HepG2 (cell line): ENCODE measurements around the gene BICRA. TPM values are rescaled to one million over a fixed set of nuclear protein-coding genes. Genes with fewer than 3 reads are reported as not detected.
A peak's percentile ranks its signal among the peaks of the same experiment; 100 is the strongest.

Experiments
- AGO2 ChIP-seq: fragments of 200-400 bp; formaldehyde crosslinking; optimal IDR thresholded peaks from 2 replicates; pipeline ENCODE3; 2017; ENCODE audit warnings: mild to moderate bottlenecking, low read depth, low read length, moderate library complexity
- EHMT2 ChIP-seq: fragments of 200-600 bp; sonication (generic); IDR thresholded peaks from 2 replicates; pipeline ENCODE4 v1.7.0; 2017; ENCODE audit warnings: antibody characterized with exemption, low read depth, low read length, borderline replicate concordance
- FOXK1 ChIP-seq: sonication (generic); formaldehyde crosslinking; IDR thresholded peaks from 2 replicates; pipeline ENCODE4 v1.4.0; 2020; ENCODE audit warnings: low read depth, missing genetic modification reagents, borderline replicate concordance
- GABPB1 ChIP-seq: IDR thresholded peaks from 2 replicates; pipeline ENCODE4 v1.6.1; 2016; ENCODE audit warnings: mild to moderate bottlenecking, missing genetic modification reagents, moderate library complexity, missing compliant biosample characterization
- GZF1 ChIP-seq: sonication (generic); formaldehyde crosslinking; IDR thresholded peaks from 2 replicates; pipeline ENCODE4 v1.5.1; 2020; ENCODE audit warnings: mild to moderate bottlenecking, missing genetic modification reagents
- KDM5B ChIP-seq: sonication (generic); formaldehyde crosslinking; IDR thresholded peaks from 2 replicates; pipeline ENCODE4 v1.4.0; 2020; ENCODE audit warnings: missing genetic modification reagents, mild to moderate bottlenecking, borderline replicate concordance
- MED13 ChIP-seq: sonication (generic); formaldehyde crosslinking; IDR thresholded peaks from 2 replicates; pipeline ENCODE4 v1.5.0; 2020; ENCODE audit warnings: missing genetic modification reagents
- MIER2 ChIP-seq: IDR thresholded peaks from 2 replicates; pipeline ENCODE4 v1.6.1; 2016; ENCODE audit warnings: missing biosample characterization, missing genetic modification reagents
- MZF1 ChIP-seq: sonication (generic); formaldehyde crosslinking; IDR thresholded peaks from 2 replicates; pipeline ENCODE4 v1.8.1; 2023; ENCODE audit warnings: mild to moderate bottlenecking, missing genetic modification reagents, borderline replicate concordance
- PHF8 ChIP-seq: sonication (generic); formaldehyde crosslinking; IDR thresholded peaks from 2 replicates; pipeline ENCODE4 v1.5.0; 2020; ENCODE audit warnings: missing genetic modification reagents
- SOX6 ChIP-seq, 2 experiments: fragments of 450-650 bp in 1 of 2; sonication (generic) in 1 of 2; formaldehyde crosslinking in 1 of 2; IDR thresholded peaks; 2 replicates each; pipeline versions ENCODE4 v1.4.0 to v1.6.1; 2017 to 2020; ENCODE audit warnings: antibody characterized with exemption in 1 of 2, mild to moderate bottlenecking in 1 of 2, missing genetic modification reagents in 1 of 2
- TRIM24 ChIP-seq: sonication (generic); formaldehyde crosslinking; IDR thresholded peaks from 2 replicates; pipeline ENCODE4 v1.8.0; 2022; ENCODE audit warnings: mild to moderate bottlenecking, missing genetic modification reagents
- WIZ ChIP-seq: sonication (generic); formaldehyde crosslinking; IDR thresholded peaks from 2 replicates; pipeline ENCODE4 v1.5.1; 2020; ENCODE audit warnings: mild to moderate bottlenecking, missing genetic modification reagents
- ZBTB4 ChIP-seq: sonication (generic); formaldehyde crosslinking; IDR thresholded peaks from 2 replicates; pipeline ENCODE4 v1.4.0; 2020; ENCODE audit warnings: missing genetic modification reagents, mild to moderate bottlenecking, borderline replicate concordance
- ZMYM2 ChIP-seq: sonication (generic); formaldehyde crosslinking; IDR thresholded peaks from 2 replicates; pipeline ENCODE4 v1.8.0; 2022; ENCODE audit warnings: mild to moderate bottlenecking, missing genetic modification reagents
- ZNF660 ChIP-seq: sonication (generic); formaldehyde crosslinking; IDR thresholded peaks from 2 replicates; pipeline ENCODE4 v1.5.1; 2020; ENCODE audit warnings: mild to moderate bottlenecking, low read depth, missing genetic modification reagents, borderline replicate concordance
- ZNF713 ChIP-seq: sonication (generic); formaldehyde crosslinking; IDR thresholded peaks from 2 replicates; pipeline ENCODE4 v1.4.0; 2020; ENCODE audit warnings: mild to moderate bottlenecking, missing genetic modification reagents
- polyA plus RNA-seq, 8 experiments: library from polyadenylated mRNA; depleted of rRNA in 3 of 8; stranded (reverse) in 7 of 8; unstranded in 1 of 8; fragments of >200 nt; fragmentation: Illumina TruSeq in 4 of 8; extraction: Trizol in 4 of 8; gene quantifications; 2 replicates each; pipeline versions ENCODE4 v1.2.1 to v1.2.3, GENCODE V29; 2011 to 2016; ENCODE audit warnings: low read depth in 4 of 8, missing spikeins in 1 of 8, mixed read lengths in 1 of 8; ENCODE audit not compliant: insufficient read depth in 1 of 8
- total RNA-seq, 5 experiments: library from RNA; depleted of rRNA; stranded (reverse); fragments of >200 nt; fragmentation: Illumina TruSeq; extraction: Trizol; gene quantifications; 2 replicates each; pipeline ENCODE4 v1.2.3, GENCODE V29; 2016; ENCODE audit warnings: low read depth in 1 of 5
- TF ChIP-seq, protein P1 (sequence below): sonication (generic); formaldehyde crosslinking; IDR thresholded peaks from 2 replicates; pipeline ENCODE4 v1.4.0; 2020; ENCODE audit warnings: missing genetic modification reagents, borderline replicate concordance

BICRA gene
- total and polyA plus RNA-seq, 2 of the 13 experiments (the other 11 are each of a cell fraction or from before 2014, with no cell fraction given), result 0.55 to 0.71 TPM

GRCh38 chr19:47600246-47601179, 8.4 kb upstream of the BICRA start (continued):
- no peak for TF ChIP-seq GZF1 (CRISPR knock-in tag)
- TF ChIP-seq, protein P1, sequence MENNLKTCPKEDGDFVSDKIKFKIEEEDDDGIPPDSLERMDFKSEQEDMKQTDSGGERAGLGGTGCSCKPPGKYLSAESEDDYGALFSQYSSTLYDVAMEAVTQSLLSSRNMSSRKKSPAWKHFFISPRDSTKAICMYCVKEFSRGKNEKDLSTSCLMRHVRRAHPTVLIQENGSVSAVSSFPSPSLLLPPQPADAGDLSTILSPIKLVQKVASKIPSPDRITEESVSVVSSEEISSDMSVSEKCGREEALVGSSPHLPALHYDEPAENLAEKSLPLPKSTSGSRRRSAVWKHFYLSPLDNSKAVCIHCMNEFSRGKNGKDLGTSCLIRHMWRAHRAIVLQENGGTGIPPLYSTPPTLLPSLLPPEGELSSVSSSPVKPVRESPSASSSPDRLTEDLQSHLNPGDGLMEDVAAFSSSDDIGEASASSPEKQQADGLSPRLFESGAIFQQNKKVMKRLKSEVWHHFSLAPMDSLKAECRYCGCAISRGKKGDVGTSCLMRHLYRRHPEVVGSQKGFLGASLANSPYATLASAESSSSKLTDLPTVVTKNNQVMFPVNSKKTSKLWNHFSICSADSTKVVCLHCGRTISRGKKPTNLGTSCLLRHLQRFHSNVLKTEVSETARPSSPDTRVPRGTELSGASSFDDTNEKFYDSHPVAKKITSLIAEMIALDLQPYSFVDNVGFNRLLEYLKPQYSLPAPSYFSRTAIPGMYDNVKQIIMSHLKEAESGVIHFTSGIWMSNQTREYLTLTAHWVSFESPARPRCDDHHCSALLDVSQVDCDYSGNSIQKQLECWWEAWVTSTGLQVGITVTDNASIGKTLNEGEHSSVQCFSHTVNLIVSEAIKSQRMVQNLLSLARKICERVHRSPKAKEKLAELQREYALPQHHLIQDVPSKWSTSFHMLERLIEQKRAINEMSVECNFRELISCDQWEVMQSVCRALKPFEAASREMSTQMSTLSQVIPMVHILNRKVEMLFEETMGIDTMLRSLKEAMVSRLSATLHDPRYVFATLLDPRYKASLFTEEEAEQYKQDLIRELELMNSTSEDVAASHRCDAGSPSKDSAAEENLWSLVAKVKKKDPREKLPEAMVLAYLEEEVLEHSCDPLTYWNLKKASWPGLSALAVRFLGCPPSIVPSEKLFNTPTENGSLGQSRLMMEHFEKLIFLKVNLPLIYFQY, result peak; percentile 71; the same call in 1 of the 2 replicates
- no peak for TF ChIP-seq MED13 (CRISPR knock-in tag)
- TF ChIP-seq ZMYM2 (CRISPR knock-in tag), result peak; percentile 79
- 0 out of 2 replicates have a peak, but pooled peaks have one; percentile 26 for TF ChIP-seq ZBTB4 (CRISPR knock-in tag)
- no peak for TF ChIP-seq AGO2
- no peak for TF ChIP-seq MIER2
- no peak for TF ChIP-seq SOX6 (IDR thresholded peaks at IDR 0.05)
- peak; percentile 62 for TF ChIP-seq SOX6 (CRISPR knock-in tag; IDR thresholded peaks at IDR 0.05)
- peak; percentile 99 for TF ChIP-seq MZF1
- TF ChIP-seq FOXK1 (CRISPR knock-in tag), result peak; percentile 84
- no peak; the same call in 1 of the 2 replicates for TF ChIP-seq EHMT2
- no peak for TF ChIP-seq WIZ (CRISPR knock-in tag)
- TF ChIP-seq KDM5B (CRISPR knock-in tag), result peak; percentile 68; the same call in 1 of the 2 replicates
- TF ChIP-seq ZNF660, result no peak
- no peak for TF ChIP-seq ZNF713 (CRISPR knock-in tag)
- no peak; the same call in 1 of the 2 replicates for TF ChIP-seq PHF8 (CRISPR knock-in tag)
- peak; percentile 78 for TF ChIP-seq GABPB1 (CRISPR knock-in tag)
- no peak for TF ChIP-seq TRIM24 (CRISPR knock-in tag)
